ENCODE measurements around the gene INSR.

GRCh38 chr19:7340959-7341837 is 47.0 kb upstream of the INSR start:
- TF ChIP-seq NFE2L2 (conservative IDR thresholded peaks at IDR 0.05; ENCODE audit: low read length), result no peak
- peak; percentile 88 for TF ChIP-seq SMC3 (IDR thresholded peaks at IDR 0.05)
- TF ChIP-seq RFX5 (IDR thresholded peaks at IDR 0.05), result no peak
- TF ChIP-seq CTCF (IDR thresholded peaks at IDR 0.05), result peak; percentile 85
- peak; percentile 89 to 93 for TF ChIP-seq RAD21 (conservative IDR thresholded peaks at IDR 0.05 in 1 of 2, IDR thresholded peaks at IDR 0.05 in 1 of 2)
- no peak for TF ChIP-seq MYC (IDR thresholded peaks at IDR 0.05; ENCODE audit: borderline replicate concordance, low read length)
- TF ChIP-seq REST (IDR thresholded peaks at IDR 0.05), result no peak
- TF ChIP-seq RNF2 (IDR thresholded peaks at IDR 0.05; ENCODE audit: borderline replicate concordance, low read depth), result no peak
- TF ChIP-seq EP300 (IDR thresholded peaks at IDR 0.05), result no peak
- TF ChIP-seq POLR2A (IDR thresholded peaks at IDR 0.05; ENCODE audit: low read length), result no peak
- TF ChIP-seq ESRRA (IDR thresholded peaks at IDR 0.05; ENCODE audit: borderline replicate concordance, low read length), result no peak
- no peak for TF ChIP-seq RCOR1 (IDR thresholded peaks at IDR 0.05; ENCODE audit: low read depth, low read length)

All from A549 (cell line).